ENCODE results near the gene THADA. TPM values are rescaled to one million over a fixed set of nuclear protein-coding genes. Genes with fewer than 3 reads are reported as not detected.

THADA gene
- polyA plus RNA-seq, 1 donor (not counting 4 experiments of a cell fraction or from before 2014, with no cell fraction given): 22.6 TPM

DNA sequence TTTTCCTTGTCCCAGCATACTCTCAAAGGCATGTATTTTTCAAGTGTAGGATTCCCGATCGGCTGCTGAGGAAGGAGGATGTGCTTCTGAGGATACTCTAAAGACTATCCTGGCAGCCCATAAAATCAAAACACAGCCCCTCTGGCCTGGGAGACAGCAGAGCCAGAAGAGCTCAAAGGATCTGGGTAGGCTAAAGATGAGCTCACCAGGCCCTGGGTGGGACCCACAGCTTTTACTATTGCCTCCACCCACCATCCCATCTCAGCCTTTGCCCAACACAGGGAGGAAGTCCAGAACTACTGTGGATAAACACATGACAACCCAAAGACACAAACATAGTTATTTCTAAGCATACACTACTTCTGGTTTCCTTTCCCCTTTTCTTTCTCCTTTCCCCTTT, 290.3 kb downstream of the THADA start:
- H3K4me2 ChIP-seq (ENCODE audit: control insufficient read depth, extremely low read depth, insufficient read depth, low read depth, low read length): no peak overlapping the region
- H3K9me3 ChIP-seq (ENCODE audit: control insufficient read depth, low read depth, low read length): no peaks in the 10 kb centered on the region
- no peak overlapping the region for H2AFZ ChIP-seq (ENCODE audit: control insufficient read depth, low read length)
- DNase-seq (ENCODE audit: low read depth, low spot score) (no peak), FAIRE-seq (no peak)
- TF ChIP-seq EZH2 (IDR thresholded peaks at IDR 0.05; ENCODE audit: low read length): no peak
- TF ChIP-seq, protein P1, sequence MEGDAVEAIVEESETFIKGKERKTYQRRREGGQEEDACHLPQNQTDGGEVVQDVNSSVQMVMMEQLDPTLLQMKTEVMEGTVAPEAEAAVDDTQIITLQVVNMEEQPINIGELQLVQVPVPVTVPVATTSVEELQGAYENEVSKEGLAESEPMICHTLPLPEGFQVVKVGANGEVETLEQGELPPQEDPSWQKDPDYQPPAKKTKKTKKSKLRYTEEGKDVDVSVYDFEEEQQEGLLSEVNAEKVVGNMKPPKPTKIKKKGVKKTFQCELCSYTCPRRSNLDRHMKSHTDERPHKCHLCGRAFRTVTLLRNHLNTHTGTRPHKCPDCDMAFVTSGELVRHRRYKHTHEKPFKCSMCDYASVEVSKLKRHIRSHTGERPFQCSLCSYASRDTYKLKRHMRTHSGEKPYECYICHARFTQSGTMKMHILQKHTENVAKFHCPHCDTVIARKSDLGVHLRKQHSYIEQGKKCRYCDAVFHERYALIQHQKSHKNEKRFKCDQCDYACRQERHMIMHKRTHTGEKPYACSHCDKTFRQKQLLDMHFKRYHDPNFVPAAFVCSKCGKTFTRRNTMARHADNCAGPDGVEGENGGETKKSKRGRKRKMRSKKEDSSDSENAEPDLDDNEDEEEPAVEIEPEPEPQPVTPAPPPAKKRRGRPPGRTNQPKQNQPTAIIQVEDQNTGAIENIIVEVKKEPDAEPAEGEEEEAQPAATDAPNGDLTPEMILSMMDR (optimal IDR thresholded peaks at IDR 0.05 in 1 of 3, IDR thresholded peaks at IDR 0.05 in 1 of 3, conservative IDR thresholded peaks at IDR 0.05 in 1 of 3; ENCODE audit: extremely low read depth in 1 of 3, insufficient read depth in 2 of 3, low read length in 3 of 3): no peak
- H3K27ac ChIP-seq (ENCODE audit: control insufficient read depth, insufficient read depth, low read length): no peak overlapping the region
- dilution Hi-C loops (cut with MboI; ENCODE audit: extremely low pct_ligation_motif_present, low sequenced_read_pairs): no loop called here
- H3K27me3 ChIP-seq (ENCODE audit: control insufficient read depth, extremely low read depth, insufficient read depth, low read length): no peaks in the 10 kb centered on the region
- no peaks in the 10 kb centered on the region for H3K79me2 ChIP-seq (ENCODE audit: control insufficient read depth, insufficient read depth, low read length)
- H3K9ac ChIP-seq (ENCODE audit: control insufficient read depth, extremely low read depth, insufficient read depth, low read length): no peak overlapping the region
- H3K9me1 ChIP-seq (ENCODE audit: control insufficient read depth, extremely low read depth, insufficient read depth, low read length): peaks cover 2% of the 10 kb centered on the region
- no peak overlapping the region for H3K4me3 ChIP-seq (ENCODE audit: control insufficient read depth in 2 of 3, extremely low read depth in 1 of 3, insufficient read depth in 2 of 3, low read depth in 1 of 3, low read length in 3 of 3)
- H4K20me1 ChIP-seq (ENCODE audit: control insufficient read depth, extremely low read depth, insufficient read depth, low read length): no peaks in the 10 kb centered on the region
- no peaks in the 10 kb centered on the region for H3K36me3 ChIP-seq (ENCODE audit: control insufficient read depth in 2 of 2, extremely low read depth in 1 of 2, insufficient read depth in 2 of 2, low read length in 2 of 2)
- peaks cover 23% of the 10 kb centered on the region for H3K4me1 ChIP-seq (ENCODE audit: control insufficient read depth, extremely low read depth, insufficient read depth, low read length)

GRCh38 chr2:43305012-43305411, 290.8 kb downstream of the THADA start:
- dilution Hi-C loops (cut with MboI; ENCODE audit: extremely low pct_ligation_motif_present, low sequenced_read_pairs): no loop called here
- H3K9me3 ChIP-seq (ENCODE audit: control insufficient read depth, low read depth, low read length): no peaks in the 10 kb centered on the region
- no peaks in the 10 kb centered on the region for H3K27me3 ChIP-seq (ENCODE audit: control insufficient read depth, extremely low read depth, insufficient read depth, low read length)
- H4K20me1 ChIP-seq (ENCODE audit: control insufficient read depth, extremely low read depth, insufficient read depth, low read length): no peaks in the 10 kb centered on the region
- DNase-seq (ENCODE audit: low read depth, low spot score): no peak
- H3K4me1 ChIP-seq (ENCODE audit: control insufficient read depth, extremely low read depth, insufficient read depth, low read length): peaks cover 28% of the 10 kb centered on the region
- no peak overlapping the region for H3K4me3 ChIP-seq (ENCODE audit: control insufficient read depth in 2 of 3, extremely low read depth in 1 of 3, insufficient read depth in 2 of 3, low read depth in 1 of 3, low read length in 3 of 3)
- H3K27ac ChIP-seq (ENCODE audit: control insufficient read depth, insufficient read depth, low read length): no peak overlapping the region
- no peak for FAIRE-seq
- H3K4me2 ChIP-seq (ENCODE audit: control insufficient read depth, extremely low read depth, insufficient read depth, low read depth, low read length): no peak overlapping the region
- H3K79me2 ChIP-seq (ENCODE audit: control insufficient read depth, insufficient read depth, low read length): no peaks in the 10 kb centered on the region
- H3K9ac ChIP-seq (ENCODE audit: control insufficient read depth, extremely low read depth, insufficient read depth, low read length): no peak overlapping the region
- TF ChIP-seq EZH2 (IDR thresholded peaks at IDR 0.05; ENCODE audit: low read length): no peak
- TF ChIP-seq, protein P1 (optimal IDR thresholded peaks at IDR 0.05 in 1 of 3, IDR thresholded peaks at IDR 0.05 in 1 of 3, conservative IDR thresholded peaks at IDR 0.05 in 1 of 3; ENCODE audit: extremely low read depth in 1 of 3, insufficient read depth in 2 of 3, low read length in 3 of 3): no peak
- H3K9me1 ChIP-seq (ENCODE audit: control insufficient read depth, extremely low read depth, insufficient read depth, low read length): peaks cover 2% of the 10 kb centered on the region
- no peak overlapping the region for H2AFZ ChIP-seq (ENCODE audit: control insufficient read depth, low read length)
- H3K36me3 ChIP-seq (ENCODE audit: control insufficient read depth in 2 of 2, extremely low read depth in 1 of 2, insufficient read depth in 2 of 2, low read length in 2 of 2): no peaks in the 10 kb centered on the region

All from keratinocyte (primary cell).